Spleen (tissue), 7 donors: ENCODE results near the gene EMILIN1.

ENCODE experiments used
- POLR2A ChIP-seq, 3 donors: fragments of 450-650 bp; IDR thresholded peaks; one replicate each; pipeline ENCODE4 v1.5.1; 2017; ENCODE audit warnings: antibody characterized with exemption in 3 of 3, mild to moderate bottlenecking in 1 of 3
- POLR2AphosphoS5 ChIP-seq, 3 donors: sonication (generic); formaldehyde crosslinking; IDR thresholded peaks; one replicate each; pipeline ENCODE4 v1.5.1; 2017; ENCODE audit warnings: antibody characterized with exemption in 3 of 3
- TF ChIP-seq, protein P1 (sequence below), 11 experiments: fragments of 200-600 bp in 7 of 11; fragments of 450-650 bp in 4 of 11; sonication (generic) in 4 of 11; IDR thresholded peaks in 8 of 11; conservative IDR thresholded peaks in 3 of 11; 1 replicate in 7 of 11; 2 replicates in 4 of 11; pipeline versions ENCODE4 v1.4.0 to v1.8.0; 2016 to 2021; ENCODE audit warnings: antibody characterized with exemption in 11 of 11, inconsistent platforms in 4 of 11, mild to moderate bottlenecking in 1 of 11
- donor health status: DM: no; HTN: no; CAD: no; lungs with moderate emphysema.
- donor health status: DM: no; HTN: no; CAD: no.
- donor health status: DM: no; HTN: no; CAD: no.

DNA sequence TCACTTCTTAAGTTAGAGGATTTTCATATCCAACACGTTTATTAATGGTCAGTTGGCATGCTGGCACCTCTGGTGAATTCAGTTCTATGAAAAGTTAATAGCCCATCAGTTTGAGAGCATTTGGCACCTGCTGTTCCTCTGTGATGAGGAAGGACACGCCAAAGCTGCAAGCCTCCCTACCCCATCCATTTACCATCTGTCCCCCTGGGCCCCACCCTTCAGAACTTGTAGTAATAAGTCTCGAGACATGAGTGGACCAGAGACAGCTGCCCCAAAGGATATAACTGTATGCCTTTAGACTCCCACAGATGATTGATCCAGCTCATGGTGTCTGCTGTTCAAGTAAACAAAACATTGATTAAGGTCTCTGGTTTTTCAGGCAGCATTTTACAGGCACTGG is 13.3 kb upstream of the EMILIN1 start:
- TF ChIP-seq POLR2AphosphoS5 (IDR thresholded peaks at IDR 0.05) (no peak), POLR2A (IDR thresholded peaks at IDR 0.05) (no peak)
- TF ChIP-seq, protein P1, sequence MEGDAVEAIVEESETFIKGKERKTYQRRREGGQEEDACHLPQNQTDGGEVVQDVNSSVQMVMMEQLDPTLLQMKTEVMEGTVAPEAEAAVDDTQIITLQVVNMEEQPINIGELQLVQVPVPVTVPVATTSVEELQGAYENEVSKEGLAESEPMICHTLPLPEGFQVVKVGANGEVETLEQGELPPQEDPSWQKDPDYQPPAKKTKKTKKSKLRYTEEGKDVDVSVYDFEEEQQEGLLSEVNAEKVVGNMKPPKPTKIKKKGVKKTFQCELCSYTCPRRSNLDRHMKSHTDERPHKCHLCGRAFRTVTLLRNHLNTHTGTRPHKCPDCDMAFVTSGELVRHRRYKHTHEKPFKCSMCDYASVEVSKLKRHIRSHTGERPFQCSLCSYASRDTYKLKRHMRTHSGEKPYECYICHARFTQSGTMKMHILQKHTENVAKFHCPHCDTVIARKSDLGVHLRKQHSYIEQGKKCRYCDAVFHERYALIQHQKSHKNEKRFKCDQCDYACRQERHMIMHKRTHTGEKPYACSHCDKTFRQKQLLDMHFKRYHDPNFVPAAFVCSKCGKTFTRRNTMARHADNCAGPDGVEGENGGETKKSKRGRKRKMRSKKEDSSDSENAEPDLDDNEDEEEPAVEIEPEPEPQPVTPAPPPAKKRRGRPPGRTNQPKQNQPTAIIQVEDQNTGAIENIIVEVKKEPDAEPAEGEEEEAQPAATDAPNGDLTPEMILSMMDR (IDR thresholded peaks at IDR 0.05 in 8 of 11, conservative IDR thresholded peaks at IDR 0.05 in 3 of 11) = no peak
